ENCODE measurements around the gene MAP3K5.

- TF ChIP-seq, protein P1, sequence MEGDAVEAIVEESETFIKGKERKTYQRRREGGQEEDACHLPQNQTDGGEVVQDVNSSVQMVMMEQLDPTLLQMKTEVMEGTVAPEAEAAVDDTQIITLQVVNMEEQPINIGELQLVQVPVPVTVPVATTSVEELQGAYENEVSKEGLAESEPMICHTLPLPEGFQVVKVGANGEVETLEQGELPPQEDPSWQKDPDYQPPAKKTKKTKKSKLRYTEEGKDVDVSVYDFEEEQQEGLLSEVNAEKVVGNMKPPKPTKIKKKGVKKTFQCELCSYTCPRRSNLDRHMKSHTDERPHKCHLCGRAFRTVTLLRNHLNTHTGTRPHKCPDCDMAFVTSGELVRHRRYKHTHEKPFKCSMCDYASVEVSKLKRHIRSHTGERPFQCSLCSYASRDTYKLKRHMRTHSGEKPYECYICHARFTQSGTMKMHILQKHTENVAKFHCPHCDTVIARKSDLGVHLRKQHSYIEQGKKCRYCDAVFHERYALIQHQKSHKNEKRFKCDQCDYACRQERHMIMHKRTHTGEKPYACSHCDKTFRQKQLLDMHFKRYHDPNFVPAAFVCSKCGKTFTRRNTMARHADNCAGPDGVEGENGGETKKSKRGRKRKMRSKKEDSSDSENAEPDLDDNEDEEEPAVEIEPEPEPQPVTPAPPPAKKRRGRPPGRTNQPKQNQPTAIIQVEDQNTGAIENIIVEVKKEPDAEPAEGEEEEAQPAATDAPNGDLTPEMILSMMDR (conservative IDR thresholded peaks at IDR 0.05 in 1 of 2, IDR thresholded peaks at IDR 0.05 in 1 of 2; ENCODE audit: low read depth in 1 of 2, low read length in 2 of 2) = no peak
- TF ChIP-seq EZH2 (IDR thresholded peaks at IDR 0.05; ENCODE audit: low read length, missing control alignments) = no peak
Observed at GRCh38 chr6:136576821-136577220, 215.5 kb downstream of the MAP3K5 start.
